ENCODE data around the gene IGSF9B.

GRCh38 chr11:133951327-133952198 lies 5.2 kb downstream of the IGSF9B start:
- TF ChIP-seq, protein P1, sequence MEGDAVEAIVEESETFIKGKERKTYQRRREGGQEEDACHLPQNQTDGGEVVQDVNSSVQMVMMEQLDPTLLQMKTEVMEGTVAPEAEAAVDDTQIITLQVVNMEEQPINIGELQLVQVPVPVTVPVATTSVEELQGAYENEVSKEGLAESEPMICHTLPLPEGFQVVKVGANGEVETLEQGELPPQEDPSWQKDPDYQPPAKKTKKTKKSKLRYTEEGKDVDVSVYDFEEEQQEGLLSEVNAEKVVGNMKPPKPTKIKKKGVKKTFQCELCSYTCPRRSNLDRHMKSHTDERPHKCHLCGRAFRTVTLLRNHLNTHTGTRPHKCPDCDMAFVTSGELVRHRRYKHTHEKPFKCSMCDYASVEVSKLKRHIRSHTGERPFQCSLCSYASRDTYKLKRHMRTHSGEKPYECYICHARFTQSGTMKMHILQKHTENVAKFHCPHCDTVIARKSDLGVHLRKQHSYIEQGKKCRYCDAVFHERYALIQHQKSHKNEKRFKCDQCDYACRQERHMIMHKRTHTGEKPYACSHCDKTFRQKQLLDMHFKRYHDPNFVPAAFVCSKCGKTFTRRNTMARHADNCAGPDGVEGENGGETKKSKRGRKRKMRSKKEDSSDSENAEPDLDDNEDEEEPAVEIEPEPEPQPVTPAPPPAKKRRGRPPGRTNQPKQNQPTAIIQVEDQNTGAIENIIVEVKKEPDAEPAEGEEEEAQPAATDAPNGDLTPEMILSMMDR (IDR thresholded peaks at IDR 0.05): no peak
- no peak for TF ChIP-seq POLR2A (IDR thresholded peaks at IDR 0.05)

Data from uterus (tissue), 2 donors.